Esophagus squamous epithelium (tissue), 5 donors: ENCODE measurements around the gene NUTF2. TPM values are rescaled to one million over a fixed set of nuclear protein-coding genes. Genes with fewer than 3 reads are reported as not detected.
A peak's percentile ranks its signal among the peaks of the same experiment; 100 is the strongest.

ENCODE experiments used
- DNase-seq: peaks from one replicate; lab custom pipeline; 2025; lab: John Stamatoyannopoulos, UW
- H3K27ac ChIP-seq, 4 donors: fragments of 200-600 bp; sonication (generic); one replicate each; pipeline ENCODE4 v1.5.1; 2016 to 2019; ENCODE audit warnings: mild to moderate bottlenecking in 1 of 4
- H3K27me3 ChIP-seq, 4 donors: fragments of 200-600 bp; sonication (generic); 1 replicate in 3 of 4; 2 replicates in 1 of 4; pipeline versions ENCODE4 v1.5.1 to v1.6.0; 2017 to 2021; ENCODE audit warnings: antibody characterized with exemption in 1 of 4
- H3K36me3 ChIP-seq, 3 donors: fragments of 200-600 bp; sonication (generic); one replicate each; pipeline ENCODE4 v1.5.1; 2016 to 2019
- H3K4me1 ChIP-seq, 3 donors: fragments of 200-600 bp; sonication (generic); one replicate each; pipeline ENCODE4 v1.5.1; 2017 to 2019
- H3K4me3 ChIP-seq, 4 donors: fragments of 200-600 bp; sonication (generic); 1 replicate in 3 of 4; 2 replicates in 1 of 4; pipeline ENCODE4 v1.5.1; 2016 to 2019; ENCODE audit warnings: mild to moderate bottlenecking in 2 of 4, moderate library complexity in 1 of 4
- H3K9me3 ChIP-seq, 3 donors: fragments of 200-600 bp; sonication (generic); one replicate each; pipeline ENCODE4 v1.5.1; 2016 to 2019
- POLR2A ChIP-seq, 4 donors: fragments of 450-650 bp; IDR thresholded peaks; one replicate each; pipeline ENCODE4 v1.6.1; 2017; ENCODE audit warnings: antibody characterized with exemption in 4 of 4, mild to moderate bottlenecking in 4 of 4, moderate library complexity in 3 of 4
- whole genome bisulfite sequencing, 2 donors: methylation state at CpG; one replicate each; pipeline ENCODE4 v1.1.5; 2018; 5-methylcytosine and 5-hydroxymethylcytosine counted together
- intact Hi-C: fragments of 100-400 bp; cut with DNase I; formaldehyde crosslinking; loops from one replicate; pipeline ENCODE4 v1.15.0; 2022
- total RNA-seq, 4 donors: library from RNA; depleted of rRNA; stranded (reverse); fragments of >200 nt; gene quantifications; one replicate each; pipeline ENCODE4 v1.1.0, GENCODE V29; 2016
- TF ChIP-seq, protein P1 (sequence below), 6 experiments: fragments of 450-650 bp in 4 of 6; fragments of 200-600 bp in 2 of 6; sonication (generic) in 2 of 6; IDR thresholded peaks; one replicate each; pipeline ENCODE4 v1.5.1; 2016 to 2019; ENCODE audit warnings: antibody characterized with exemption in 6 of 6, mild to moderate bottlenecking in 4 of 6, moderate library complexity in 4 of 6
- donor health status: DM: yes; HTN: yes; CAD: no.

The NUTF2 gene
- total RNA-seq, 4 donors from 2014 or later: 41.4 to 85.1 (median 63.7) TPM

DNA sequence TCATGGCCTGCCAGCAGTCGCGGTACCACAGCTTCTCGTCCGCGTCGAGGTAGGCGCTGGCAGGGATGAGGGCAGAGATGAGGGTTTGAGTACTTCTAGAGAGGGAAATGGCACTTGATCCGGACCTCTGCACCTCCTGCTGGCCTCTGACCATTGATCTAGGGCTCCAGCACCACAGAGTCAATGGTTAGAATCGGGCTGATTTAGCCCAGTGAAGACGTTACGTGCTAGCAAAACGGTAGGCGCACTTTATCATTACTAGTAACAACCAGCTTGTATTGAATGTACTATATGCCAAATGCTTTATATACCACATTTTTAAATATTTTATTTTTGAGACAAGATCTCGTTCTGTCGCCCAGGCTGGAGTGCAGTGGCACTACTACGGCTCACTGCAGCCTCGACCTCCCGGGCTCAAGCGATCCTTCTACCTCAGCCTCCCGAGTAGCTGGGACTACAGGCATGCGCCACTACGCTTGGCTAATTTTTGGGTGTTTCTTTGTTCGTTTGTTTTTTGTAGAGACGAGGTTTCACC, 39.5 kb upstream of the NUTF2 start:
- DNase-seq: no peak
- Histone ChIP-seq H3K4me3 (peak overlapping the region; percentile 89 to 96 (median 90)), H3K36me3 (peaks cover 0 to 27% (median 0%) of the 10 kb centered on the region in 3 donors), H3K27me3 (no peaks in the 10 kb centered on the region), H3K27ac (peak overlapping the region; percentile 87 to 94 (median 90)), H3K4me1 (peaks cover 12 to 35% (median 18%) of the 10 kb centered on the region in 3 donors), H3K9me3 (no peaks in the 10 kb centered on the region)
- 28 to 45% methylated on average over 17 to 22 of the region's 24 CpGs for WGBS, 2 donors
- intact Hi-C loops: no loop called here
- no peak for TF ChIP-seq POLR2A (IDR thresholded peaks at IDR 0.05)
- TF ChIP-seq, protein P1, sequence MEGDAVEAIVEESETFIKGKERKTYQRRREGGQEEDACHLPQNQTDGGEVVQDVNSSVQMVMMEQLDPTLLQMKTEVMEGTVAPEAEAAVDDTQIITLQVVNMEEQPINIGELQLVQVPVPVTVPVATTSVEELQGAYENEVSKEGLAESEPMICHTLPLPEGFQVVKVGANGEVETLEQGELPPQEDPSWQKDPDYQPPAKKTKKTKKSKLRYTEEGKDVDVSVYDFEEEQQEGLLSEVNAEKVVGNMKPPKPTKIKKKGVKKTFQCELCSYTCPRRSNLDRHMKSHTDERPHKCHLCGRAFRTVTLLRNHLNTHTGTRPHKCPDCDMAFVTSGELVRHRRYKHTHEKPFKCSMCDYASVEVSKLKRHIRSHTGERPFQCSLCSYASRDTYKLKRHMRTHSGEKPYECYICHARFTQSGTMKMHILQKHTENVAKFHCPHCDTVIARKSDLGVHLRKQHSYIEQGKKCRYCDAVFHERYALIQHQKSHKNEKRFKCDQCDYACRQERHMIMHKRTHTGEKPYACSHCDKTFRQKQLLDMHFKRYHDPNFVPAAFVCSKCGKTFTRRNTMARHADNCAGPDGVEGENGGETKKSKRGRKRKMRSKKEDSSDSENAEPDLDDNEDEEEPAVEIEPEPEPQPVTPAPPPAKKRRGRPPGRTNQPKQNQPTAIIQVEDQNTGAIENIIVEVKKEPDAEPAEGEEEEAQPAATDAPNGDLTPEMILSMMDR (IDR thresholded peaks at IDR 0.05): peak in 2 of 6 experiments; percentile 14 to 16

- H3K4me1 ChIP-seq: peaks cover 0 to 13% (median 8%) of the 10 kb centered on the region in 3 donors
- DNase-seq: no peak
- H3K27me3 ChIP-seq: no peaks in the 10 kb centered on the region
- 100% methylated on average over 1 of the region's 1 CpG for WGBS, 2 donors
- no peak overlapping the region for H3K4me3 ChIP-seq
- no peaks in the 10 kb centered on the region for H3K9me3 ChIP-seq
- no peak overlapping the region for H3K27ac ChIP-seq
- H3K36me3 ChIP-seq: no peaks in the 10 kb centered on the region
- intact Hi-C loops: loop anchor here (10.0 kb wide), 1 partner anchor 137 kb away; no protein-coding TSS in a partner anchor
- TF ChIP-seq, protein P1 (IDR thresholded peaks at IDR 0.05): no peak
- TF ChIP-seq POLR2A (IDR thresholded peaks at IDR 0.05): no peak
Measured at GRCh38 chr16:67811899-67812298, 34.8 kb upstream of the NUTF2 start.

DNA sequence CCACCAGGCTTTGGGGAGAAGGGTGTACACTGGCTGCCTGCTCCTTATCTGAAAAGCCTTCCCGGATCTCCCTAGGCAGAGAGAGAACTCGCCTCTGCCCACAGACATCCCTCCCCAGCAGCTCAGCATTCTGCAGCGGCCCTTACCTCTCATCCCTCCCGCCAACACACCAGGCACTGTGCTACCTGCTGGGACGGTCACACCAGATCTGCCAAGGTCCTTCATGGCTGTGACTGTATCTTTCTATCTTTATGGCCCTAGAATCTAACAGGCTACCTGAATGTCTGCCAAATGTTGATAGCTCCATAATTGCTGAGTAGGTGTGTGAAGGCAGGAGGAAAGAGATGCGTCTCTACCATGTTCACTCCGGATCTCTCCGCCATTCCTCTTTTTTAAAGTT, 32.2 kb upstream of the NUTF2 start:
- H3K27me3 ChIP-seq: no peaks in the 10 kb centered on the region
- TF ChIP-seq POLR2A (IDR thresholded peaks at IDR 0.05): no peak
- TF ChIP-seq, protein P1 (IDR thresholded peaks at IDR 0.05): no peak
- DNase-seq: no peak
- H3K36me3 ChIP-seq: no peaks in the 10 kb centered on the region
- H3K9me3 ChIP-seq: no peaks in the 10 kb centered on the region
- 84 to 85% methylated on average over 6 to 8 of the region's 8 CpGs for WGBS, 2 donors
- H3K27ac ChIP-seq: no peak overlapping the region
- no peak overlapping the region for H3K4me3 ChIP-seq
- H3K4me1 ChIP-seq: peaks cover 0 to 8% (median 3%) of the 10 kb centered on the region in 3 donors
- intact Hi-C loops: loop anchor here (10.0 kb wide), 1 partner anchor 140 kb away; no protein-coding TSS in a partner anchor

GRCh38 chr16:67820608-67821259, 26.0 kb upstream of the NUTF2 start:
- H3K27ac ChIP-seq: no peak overlapping the region
- 90 to 94% methylated on average over 5 to 10 of the region's 11 CpGs for WGBS, 2 donors
- no peak for TF ChIP-seq POLR2A (IDR thresholded peaks at IDR 0.05)
- TF ChIP-seq, protein P1 (IDR thresholded peaks at IDR 0.05): no peak
- no peaks in the 10 kb centered on the region for H3K36me3 ChIP-seq
- DNase-seq: no peak
- H3K9me3 ChIP-seq: no peaks in the 10 kb centered on the region
- no peaks in the 10 kb centered on the region for H3K27me3 ChIP-seq
- H3K4me3 ChIP-seq: no peak overlapping the region
- intact Hi-C loops: no loop called here
- H3K4me1 ChIP-seq: peaks cover 0 to 8% (median 3%) of the 10 kb centered on the region in 3 donors

DNA sequence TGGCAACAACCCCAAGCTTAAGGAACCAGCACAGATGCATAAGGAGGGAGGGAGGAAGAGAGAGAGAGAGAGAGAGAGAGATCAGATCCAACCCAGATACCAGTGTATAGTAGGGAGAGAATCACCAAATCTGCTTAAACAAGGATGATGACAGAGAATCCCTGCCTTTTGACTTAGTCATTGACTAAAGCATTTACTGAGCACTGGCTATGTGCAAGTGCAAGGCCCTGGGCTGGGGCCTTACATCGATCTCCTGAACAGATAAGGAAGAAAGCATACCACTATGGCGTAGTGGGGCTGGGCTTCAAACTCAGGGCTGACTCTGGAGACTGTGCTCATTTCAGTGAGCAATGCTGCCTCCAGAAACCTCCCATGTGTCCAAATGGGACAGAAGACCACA, 24.2 kb upstream of the NUTF2 start:
- intact Hi-C loops: no loop called here
- no peak for DNase-seq
- no peak for TF ChIP-seq POLR2A (IDR thresholded peaks at IDR 0.05)
- TF ChIP-seq, protein P1 (IDR thresholded peaks at IDR 0.05): no peak
- H3K27me3 ChIP-seq: no peaks in the 10 kb centered on the region
- 94 to 100% methylated on average over 2 of the region's 2 CpGs for WGBS, 2 donors
- peaks cover 0 to 17% (median 0%) of the 10 kb centered on the region in 3 donors for H3K36me3 ChIP-seq
- no peaks in the 10 kb centered on the region for H3K9me3 ChIP-seq
- no peak overlapping the region for H3K27ac ChIP-seq
- H3K4me3 ChIP-seq: no peak overlapping the region
- no peaks in the 10 kb centered on the region for H3K4me1 ChIP-seq
